AML-193 (cell line): Measurements from ENCODE around the gene CNGA2.

Source experiments
- DNase-seq, 2 experiments: peaks; one replicate each; lab custom pipeline; 2025; lab: John Stamatoyannopoulos, UW

Gene CNGA2

GRCh38 chrX:151712253-151712652 is 22.3 kb upstream of the CNGA2 start:
- DNase-seq, result no peak

DNA sequence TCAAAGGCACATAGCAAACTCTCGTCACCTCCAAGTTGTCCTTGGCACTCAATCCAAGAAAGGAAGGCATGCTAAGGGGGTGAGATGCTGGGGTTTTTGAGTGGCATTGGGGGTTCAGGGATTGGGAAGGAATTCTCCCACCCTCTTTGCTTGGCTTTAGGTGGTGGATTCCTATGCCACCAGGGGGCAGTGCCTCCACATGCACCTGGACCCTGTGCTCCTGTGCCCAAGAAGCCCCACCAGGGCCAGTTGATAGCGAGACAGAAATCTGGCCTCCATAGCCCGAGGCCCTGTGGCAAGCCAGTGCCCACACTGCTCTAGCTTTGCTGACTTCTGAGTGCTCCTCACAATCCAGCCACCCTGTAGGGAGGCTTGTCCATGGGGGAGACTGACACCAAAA is 20.7 kb upstream of the CNGA2 start:
- no peak for DNase-seq

- no peak for DNase-seq
Observed at GRCh38 chrX:151714362-151714761, 20.2 kb upstream of the CNGA2 start.

- DNase-seq, result no peak
Observed at GRCh38 chrX:151715752-151716151, 18.8 kb upstream of the CNGA2 start, which contains the start of gene FATE1. Gene FATE1 (plus strand): TSS chrX:151716035. CDS start chrX:151716120, 85 bp downstream.

DNA sequence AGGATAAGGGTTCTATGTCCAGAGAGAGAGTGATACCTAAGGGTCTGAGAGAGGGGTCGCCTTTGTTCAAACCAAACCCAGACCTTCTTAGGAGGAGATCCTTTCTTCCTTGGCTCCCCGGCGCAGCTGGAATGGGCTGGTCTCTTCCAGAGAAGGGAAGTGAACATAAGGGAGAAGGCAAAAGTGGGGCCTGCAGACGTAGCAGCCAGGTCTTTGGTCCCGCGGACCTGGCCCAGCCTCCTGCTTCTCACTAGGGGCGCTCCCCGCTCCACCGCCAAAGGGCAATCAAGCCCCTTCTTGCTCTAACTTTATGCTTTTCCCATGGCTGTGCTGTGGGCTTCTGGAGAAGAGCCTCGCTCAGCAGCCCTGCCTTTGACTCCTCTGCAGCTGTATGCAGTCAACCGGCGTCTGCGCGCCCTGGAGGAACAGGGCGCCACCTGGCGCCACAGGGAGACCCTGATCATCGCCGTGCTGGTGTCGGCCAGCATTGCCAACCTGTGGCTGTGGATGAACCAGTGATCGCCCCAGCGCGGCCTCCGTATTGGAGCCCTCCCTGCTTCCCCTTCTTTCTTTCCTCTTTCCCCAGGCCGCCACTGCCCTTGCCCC is 12.2 kb upstream of the CNGA2 start:
- no peak for DNase-seq

DNA sequence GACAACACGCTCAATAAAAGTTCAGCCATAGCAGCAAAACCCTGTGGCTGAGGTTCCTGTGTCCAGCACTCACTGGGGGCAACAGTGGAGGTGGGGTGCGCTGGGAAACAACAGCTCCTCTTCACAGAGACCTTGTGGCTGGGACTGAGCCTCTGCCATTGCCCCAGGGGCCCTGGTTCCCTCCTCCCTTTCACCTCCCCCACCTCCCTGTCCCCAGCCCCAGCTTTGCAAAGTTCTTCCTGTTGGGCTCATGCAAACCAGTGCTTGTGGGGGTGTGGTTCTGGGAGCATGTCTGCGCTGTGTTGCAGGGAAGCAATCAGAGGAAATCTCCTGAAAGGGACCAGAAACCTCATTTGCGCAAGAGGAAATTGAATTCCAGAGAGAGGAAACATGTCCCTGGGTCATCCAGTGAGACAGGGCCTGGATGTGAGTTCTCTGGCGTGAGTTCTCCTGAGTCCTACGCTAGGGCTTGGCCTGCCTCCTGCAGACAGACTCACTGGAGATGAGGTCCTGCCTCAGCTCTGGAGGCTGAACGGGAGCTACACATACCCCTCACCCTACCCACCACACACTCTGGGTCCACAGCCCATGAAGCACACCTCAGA is 11.3 kb upstream of the CNGA2 start:
- DNase-seq, result no peak

GRCh38 chrX:151724563-151725337 is 9.8 kb upstream of the CNGA2 start:
- no peak for DNase-seq

DNA sequence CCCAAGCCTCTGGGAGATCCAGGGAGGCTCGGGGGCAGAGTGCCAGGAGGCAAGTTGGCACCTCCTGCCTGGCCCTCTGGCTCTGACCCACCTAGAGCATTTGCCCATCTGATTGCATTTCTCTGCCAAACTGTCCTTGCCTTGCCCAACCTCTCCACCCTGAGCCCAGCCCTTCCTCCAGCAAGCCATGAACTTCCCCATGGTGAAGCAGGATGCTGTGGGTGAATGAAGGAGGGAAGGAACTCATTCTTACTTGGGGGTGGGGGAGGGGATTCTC is 9.3 kb upstream of the CNGA2 start:
- no peak for DNase-seq

DNA sequence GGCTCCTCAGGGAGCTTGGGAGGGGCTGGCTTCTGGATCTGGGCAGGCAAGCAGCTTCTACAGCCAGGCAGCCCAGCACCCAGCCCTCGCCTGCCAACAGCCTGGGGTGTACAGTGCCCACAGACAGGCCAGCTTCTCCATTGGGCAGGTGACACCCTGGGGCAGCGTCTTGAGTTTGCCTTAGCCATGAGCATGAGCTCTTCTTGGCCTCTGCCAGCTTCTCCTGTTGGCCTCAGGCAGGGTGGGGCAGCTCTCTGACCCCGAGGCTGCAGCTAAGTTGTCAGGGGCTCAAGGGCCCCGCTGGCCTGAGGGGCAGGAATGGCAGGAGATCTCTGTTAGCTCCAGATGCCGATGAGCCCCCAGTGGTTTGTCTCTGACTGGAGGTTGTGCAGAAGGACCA is 7.8 kb upstream of the CNGA2 start:
- no peak for DNase-seq

DNA sequence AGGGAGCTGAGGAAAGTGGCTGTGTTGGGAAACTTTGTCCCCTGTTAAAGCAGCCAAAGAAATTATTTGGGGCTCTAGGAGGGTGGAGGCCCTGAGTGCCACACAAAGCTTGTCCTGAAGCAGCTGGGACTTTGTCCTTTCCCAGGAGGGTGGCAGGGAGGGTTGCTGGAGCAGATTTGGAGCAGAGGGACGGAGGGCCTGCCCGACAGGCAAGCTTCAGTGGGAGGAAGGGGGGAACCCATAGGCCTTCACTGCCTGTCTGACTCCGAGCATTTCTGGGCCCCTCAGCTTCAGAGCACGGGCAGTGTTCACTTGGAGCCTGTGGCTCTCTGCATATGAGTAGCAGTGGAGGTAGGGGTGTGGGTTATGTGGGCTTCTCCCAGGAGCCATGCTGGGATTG is 7.2 kb upstream of the CNGA2 start:
- DNase-seq, result no peak

- DNase-seq, result no peak
Observed at GRCh38 chrX:151729056-151729725, 5.4 kb upstream of the CNGA2 start.

DNA sequence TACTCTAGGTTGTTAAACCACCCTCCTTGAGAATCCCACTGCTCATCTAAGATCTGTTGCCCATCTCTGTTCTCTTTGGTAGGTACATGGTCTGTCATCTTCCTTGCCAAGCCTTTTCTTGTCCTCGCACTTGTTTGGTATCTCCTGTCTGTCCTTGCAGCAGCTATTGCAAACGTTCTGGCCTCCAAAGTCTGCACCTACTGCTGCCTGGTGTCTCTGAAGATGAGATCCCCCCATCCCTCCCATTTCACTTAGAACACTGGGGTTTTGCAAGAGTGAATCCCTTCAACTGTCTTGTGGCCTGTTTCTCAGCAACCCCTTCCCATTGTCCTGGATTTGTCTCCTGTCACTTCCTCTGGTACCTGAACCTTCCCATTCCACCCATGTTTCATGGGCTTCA is 673 bp downstream of the CNGA2 start:
- no peak for DNase-seq

GRCh38 chrX:151736685-151737084 is 2.1 kb downstream of the CNGA2 start:
- DNase-seq, result no peak

DNA sequence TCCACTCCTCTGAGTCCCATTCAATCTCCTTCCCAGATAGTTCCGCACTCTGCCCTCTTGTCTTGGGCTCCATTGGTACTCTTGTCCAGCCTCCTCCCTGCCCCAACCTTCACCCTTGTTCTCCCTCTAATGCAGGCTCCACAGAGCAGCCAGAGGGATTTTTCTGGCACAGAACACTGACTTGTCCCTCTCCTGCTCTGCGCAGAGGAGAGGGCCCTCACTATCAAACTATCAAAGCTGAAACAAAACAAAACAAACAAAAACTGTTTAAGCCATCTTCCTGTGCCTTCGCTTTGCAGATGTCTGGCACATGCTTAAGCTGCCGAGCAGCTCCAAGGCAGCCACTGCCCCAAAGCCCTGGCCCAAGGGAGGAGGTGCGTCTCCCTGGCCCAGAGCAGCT is 2.9 kb downstream of the CNGA2 start:
- DNase-seq, result no peak

- no peak for DNase-seq
Observed at GRCh38 chrX:151738751-151739150, 4.2 kb downstream of the CNGA2 start.

DNA sequence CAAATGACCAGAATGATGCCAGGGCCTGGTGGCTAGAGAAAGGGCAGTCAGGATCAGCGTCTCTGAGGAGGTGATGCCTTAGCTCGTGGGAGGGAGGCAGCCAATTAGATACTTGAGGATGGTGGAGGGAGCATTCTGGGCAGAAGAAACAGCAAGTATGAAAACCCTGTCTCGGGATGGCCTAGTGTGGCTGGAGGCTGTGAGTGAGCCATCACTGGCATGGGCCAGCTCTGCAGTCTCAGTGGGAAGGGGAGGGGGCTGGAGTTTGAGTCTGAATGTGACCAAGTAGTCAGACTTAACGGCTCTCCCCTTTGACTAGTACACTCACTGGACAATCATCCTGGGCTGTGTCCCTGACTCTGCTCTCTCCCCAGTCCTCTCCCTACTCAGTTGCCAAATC is 7.1 kb downstream of the CNGA2 start:
- DNase-seq, result no peak

- DNase-seq, result no peak
Observed at GRCh38 chrX:151742311-151742710, 7.8 kb downstream of the CNGA2 start.

DNA sequence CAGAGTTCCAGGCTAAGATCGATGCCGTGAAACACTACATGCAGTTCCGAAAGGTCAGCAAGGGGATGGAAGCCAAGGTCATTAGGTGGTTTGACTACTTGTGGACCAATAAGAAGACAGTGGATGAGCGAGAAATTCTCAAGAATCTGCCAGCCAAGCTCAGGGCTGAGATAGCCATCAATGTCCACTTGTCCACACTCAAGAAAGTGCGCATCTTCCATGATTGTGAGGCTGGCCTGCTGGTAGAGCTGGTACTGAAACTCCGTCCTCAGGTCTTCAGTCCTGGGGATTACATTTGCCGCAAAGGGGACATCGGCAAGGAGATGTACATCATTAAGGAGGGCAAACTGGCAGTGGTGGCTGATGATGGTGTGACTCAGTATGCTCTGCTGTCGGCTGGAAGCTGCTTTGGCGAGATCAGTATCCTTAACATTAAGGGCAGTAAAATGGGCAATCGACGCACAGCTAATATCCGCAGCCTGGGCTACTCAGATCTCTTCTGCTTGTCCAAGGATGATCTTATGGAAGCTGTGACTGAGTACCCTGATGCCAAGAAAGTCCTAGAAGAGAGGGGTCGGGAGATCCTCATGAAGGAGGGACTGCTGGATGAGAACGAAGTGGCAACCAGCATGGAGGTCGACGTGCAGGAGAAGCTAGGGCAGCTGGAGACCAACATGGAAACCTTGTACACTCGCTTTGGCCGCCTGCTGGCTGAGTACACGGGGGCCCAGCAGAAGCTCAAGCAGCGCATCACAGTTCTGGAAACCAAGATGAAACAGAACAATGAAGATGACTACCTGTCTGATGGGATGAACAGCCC is 9.3 kb downstream of the CNGA2 start:
- DNase-seq, result no peak

GRCh38 chrX:151745651-151746050 is 11.1 kb downstream of the CNGA2 start:
- no peak for DNase-seq

DNA sequence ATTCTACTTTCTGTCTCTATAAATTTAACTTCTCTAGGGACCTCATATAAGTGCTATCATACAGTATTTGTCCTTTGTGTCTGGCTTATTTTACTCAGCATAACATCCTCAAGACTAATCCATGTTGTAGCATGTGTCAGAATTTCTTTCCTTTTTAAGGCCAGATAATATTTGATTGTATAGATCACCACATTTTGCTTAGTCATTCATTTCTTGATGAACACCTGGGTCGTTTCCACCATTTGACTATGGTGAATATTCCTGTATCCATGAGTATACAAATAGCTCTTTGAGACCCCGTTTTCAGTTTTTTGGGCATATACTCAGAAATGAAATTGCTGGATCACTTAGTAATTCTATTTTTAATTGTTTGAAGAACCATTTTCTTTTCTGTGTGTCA is 12.0 kb downstream of the CNGA2 start:
- no peak for DNase-seq

DNA sequence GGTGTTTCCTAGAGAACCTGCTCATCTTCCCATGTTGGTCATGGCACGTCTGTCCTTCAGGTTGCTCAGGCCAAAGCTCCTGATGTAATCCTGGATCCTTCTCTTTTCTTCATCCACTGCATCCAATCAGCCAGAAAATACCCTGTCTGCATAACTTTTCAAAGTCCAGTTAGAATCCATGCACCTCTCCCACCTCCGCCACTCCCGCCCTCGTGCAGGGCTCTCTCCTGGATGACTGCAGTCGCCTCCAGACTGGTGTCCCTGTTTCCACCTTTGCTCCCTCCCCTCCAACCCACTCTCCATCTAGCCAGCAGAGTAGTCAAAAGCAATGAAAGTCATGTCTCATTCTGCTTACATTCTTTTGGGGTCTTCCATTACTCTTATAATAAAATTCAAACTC is 16.0 kb downstream of the CNGA2 start:
- no peak for DNase-seq

DNA sequence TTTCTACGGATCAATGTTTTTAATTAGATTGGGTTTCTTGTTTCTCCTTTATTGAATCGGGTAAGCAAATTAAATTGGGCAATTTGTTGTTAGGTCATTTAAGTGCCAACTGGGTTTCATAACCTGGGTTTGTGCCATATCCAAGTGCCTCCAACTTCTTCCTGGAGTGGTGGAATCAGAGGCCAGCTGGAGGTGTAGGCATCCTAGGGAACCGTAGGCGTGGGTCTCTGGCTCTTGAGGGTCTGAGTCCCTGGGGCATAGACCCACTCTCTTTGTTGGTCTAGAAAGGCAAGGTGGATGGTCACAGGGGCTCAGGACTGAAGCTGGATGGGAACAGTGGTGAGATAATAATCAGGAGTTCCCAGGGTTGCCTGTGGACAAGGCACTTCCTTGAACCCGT is 18.3 kb downstream of the CNGA2 start:
- DNase-seq, result no peak
